ENCODE data around the gene PRKD1.

GRCh38 chr14:29925736-29926135 lies 1.9 kb downstream of the PRKD1 start:
- TF ChIP-seq CTCF (IDR thresholded peaks at IDR 0.05): no peak
- no peak for TF ChIP-seq EZH2 (IDR thresholded peaks at IDR 0.05; ENCODE audit: borderline replicate concordance, insufficient read depth, low read depth, low read length, poor library complexity, severe bottlenecking)
